Breast epithelium (tissue), 3 donors: ENCODE data around the gene CDK10.

Experiments
- CTCF ChIP-seq, 3 donors: fragments of 450-650 bp; IDR thresholded peaks; one replicate each; pipeline ENCODE4 v1.5.1; 2016 to 2017; ENCODE audit warnings: antibody characterized with exemption in 3 of 3, mild to moderate bottlenecking in 3 of 3, moderate library complexity in 3 of 3
- POLR2A ChIP-seq: fragments of 450-650 bp; IDR thresholded peaks from one replicate; pipeline ENCODE4 v1.6.1; 2016; ENCODE audit warnings: antibody characterized with exemption, mild to moderate bottlenecking, moderate library complexity
- POLR2AphosphoS5 ChIP-seq, 3 donors: sonication (generic); formaldehyde crosslinking; IDR thresholded peaks; one replicate each; pipeline ENCODE4 v1.6.1; 2017; ENCODE audit warnings: antibody characterized with exemption in 3 of 3

GRCh38 chr16:89739383-89739782, 52.9 kb downstream of the CDK10 start:
- no peak for TF ChIP-seq CTCF (IDR thresholded peaks at IDR 0.05)
- no peak for TF ChIP-seq POLR2A
- no peak for TF ChIP-seq POLR2AphosphoS5 (IDR thresholded peaks at IDR 0.05)
